Body of pancreas (tissue), 4 donors: Measurements from ENCODE around the gene CDH20.

Experiments used
- CTCF ChIP-seq, 7 experiments: fragments of 450-650 bp in 4 of 7; fragments of 200-600 bp in 3 of 7; sonication (generic) in 3 of 7; IDR thresholded peaks; one replicate each; pipeline ENCODE4 v1.5.1; 2016 to 2019; ENCODE audit warnings: antibody characterized with exemption in 7 of 7
- POLR2A ChIP-seq, 3 donors: fragments of 450-650 bp; IDR thresholded peaks; one replicate each; pipeline ENCODE4 v1.6.1; 2016; ENCODE audit warnings: antibody characterized with exemption in 3 of 3, mild to moderate bottlenecking in 2 of 3

GRCh38 chr18:61589053-61589723, 256.0 kb downstream of the CDH20 start:
- no peak for TF ChIP-seq CTCF (IDR thresholded peaks at IDR 0.05)
- TF ChIP-seq POLR2A (IDR thresholded peaks at IDR 0.05): no peak
